ENCODE measurements around the gene DCUN1D1. TPM values are rescaled to one million over a fixed set of nuclear protein-coding genes. Genes with fewer than 3 reads are reported as not detected.

DCUN1D1 gene
- total RNA-seq, 2 experiments from 2014 or later: 12.7 to 43.9 TPM

DNA sequence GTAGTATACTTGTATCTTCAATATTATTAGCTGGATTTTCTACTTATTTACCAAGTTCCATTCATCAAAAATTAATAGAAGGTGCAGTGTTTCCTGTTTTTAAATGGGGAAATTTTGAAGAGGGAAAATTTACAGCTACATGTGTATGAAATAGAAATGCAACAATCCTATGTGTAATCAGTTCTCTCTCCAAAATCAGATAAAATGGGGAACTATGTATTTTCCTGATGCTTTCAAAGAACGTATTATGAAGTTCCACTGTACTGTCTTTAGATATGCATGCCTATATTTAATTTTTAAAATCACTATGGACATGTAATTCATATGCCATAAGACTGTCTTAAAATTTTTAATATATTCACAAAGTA is 43.4 kb downstream of the DCUN1D1 start:
- Histone ChIP-seq H3K4me1 (ENCODE audit: insufficient read depth, low read length, poor library complexity, severe bottlenecking) (peaks cover 14% of the 10 kb centered on the region), H3K9me2 (ENCODE audit: insufficient read depth, low read length) (no peaks in the 10 kb centered on the region), H3K9me3 (ENCODE audit: low read length) (peaks cover 8% of the 10 kb centered on the region), H3K79me2 (ENCODE audit: insufficient read depth, low read depth, low read length) (no peaks in the 10 kb centered on the region), H3K4me3 (ENCODE audit: low read depth, low read length, poor library complexity, severe bottlenecking) (no peak overlapping the region), H3K36me3 (ENCODE audit: insufficient read depth, low read length) (peaks cover 22% of the 10 kb centered on the region), H4K20me1 (ENCODE audit: insufficient read depth, low read length) (no peaks in the 10 kb centered on the region), H3K27ac (ENCODE audit: low read depth, low read length, poor library complexity, severe bottlenecking) (no peak overlapping the region), H3K4me2 (ENCODE audit: low read length) (no peak overlapping the region), H2AFZ (ENCODE audit: low read length) (no peak overlapping the region)
- DNase-seq (ENCODE audit: low spot score): no peak
- no TSS peak for BruUV-seq (replicated peaks)
- POLR2A ChIA-PET: no interaction called here
- intact Hi-C loops (cut with micrococcal nuclease; ENCODE audit: unreplicated experiment): no loop called here
- no peak for TF ChIP-seq EZH2phosphoT487 (IDR thresholded peaks at IDR 0.05; ENCODE audit: borderline replicate concordance, low read depth, low read length)
- TF ChIP-seq, protein P1, sequence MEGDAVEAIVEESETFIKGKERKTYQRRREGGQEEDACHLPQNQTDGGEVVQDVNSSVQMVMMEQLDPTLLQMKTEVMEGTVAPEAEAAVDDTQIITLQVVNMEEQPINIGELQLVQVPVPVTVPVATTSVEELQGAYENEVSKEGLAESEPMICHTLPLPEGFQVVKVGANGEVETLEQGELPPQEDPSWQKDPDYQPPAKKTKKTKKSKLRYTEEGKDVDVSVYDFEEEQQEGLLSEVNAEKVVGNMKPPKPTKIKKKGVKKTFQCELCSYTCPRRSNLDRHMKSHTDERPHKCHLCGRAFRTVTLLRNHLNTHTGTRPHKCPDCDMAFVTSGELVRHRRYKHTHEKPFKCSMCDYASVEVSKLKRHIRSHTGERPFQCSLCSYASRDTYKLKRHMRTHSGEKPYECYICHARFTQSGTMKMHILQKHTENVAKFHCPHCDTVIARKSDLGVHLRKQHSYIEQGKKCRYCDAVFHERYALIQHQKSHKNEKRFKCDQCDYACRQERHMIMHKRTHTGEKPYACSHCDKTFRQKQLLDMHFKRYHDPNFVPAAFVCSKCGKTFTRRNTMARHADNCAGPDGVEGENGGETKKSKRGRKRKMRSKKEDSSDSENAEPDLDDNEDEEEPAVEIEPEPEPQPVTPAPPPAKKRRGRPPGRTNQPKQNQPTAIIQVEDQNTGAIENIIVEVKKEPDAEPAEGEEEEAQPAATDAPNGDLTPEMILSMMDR (conservative IDR thresholded peaks at IDR 0.05; ENCODE audit: low read length): no peak
- CTCF ChIA-PET (ENCODE audit: unreplicated experiment): no interaction called here

DNA sequence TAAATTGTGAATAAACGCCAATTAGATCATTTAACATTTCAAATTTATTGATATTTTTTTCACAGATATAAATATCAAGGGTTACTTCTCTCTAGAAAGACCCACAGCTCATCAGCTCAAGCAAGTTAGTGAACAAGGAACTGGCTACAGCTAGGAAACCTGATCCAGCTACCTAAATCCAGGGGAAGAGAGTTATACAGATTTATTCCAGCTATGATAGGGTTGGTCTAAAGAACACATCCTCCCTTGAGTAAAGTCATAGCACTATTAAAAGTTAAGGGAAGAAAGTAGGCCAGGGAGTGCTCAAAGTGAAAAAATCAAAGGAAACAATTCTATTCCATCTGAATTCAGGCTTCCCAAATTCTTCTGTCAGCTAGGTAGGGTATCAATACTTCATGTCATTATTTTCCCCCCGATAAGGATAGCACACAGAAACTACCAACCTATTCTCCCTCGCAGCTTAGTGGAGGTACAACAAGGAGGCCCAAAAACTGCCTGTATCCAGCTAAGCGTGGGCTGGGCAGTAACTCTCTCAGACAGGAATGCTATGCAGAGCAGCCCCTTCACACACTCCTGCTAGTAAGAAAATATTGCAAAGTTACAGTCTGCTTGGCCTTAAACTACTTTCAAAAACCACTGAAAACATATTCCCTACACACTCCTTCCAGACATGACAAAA is 44.0 kb downstream of the DCUN1D1 start:
- no peak overlapping the region for H2AFZ ChIP-seq (ENCODE audit: low read length)
- no peaks in the 10 kb centered on the region for H3K79me2 ChIP-seq (ENCODE audit: insufficient read depth, low read depth, low read length)
- H4K20me1 ChIP-seq (ENCODE audit: insufficient read depth, low read length): no peaks in the 10 kb centered on the region
- H3K4me2 ChIP-seq (ENCODE audit: low read length): no peak overlapping the region
- POLR2A ChIA-PET: interaction anchor here (0.5 to 1.4 kb wide), 3 partner anchors 17 to 484 kb away, joined by 3 to 6 read pairs (median 5); no protein-coding TSS in a partner anchor
- no TSS peak for BruUV-seq (replicated peaks)
- no peak for DNase-seq (ENCODE audit: low spot score)
- CTCF ChIA-PET (ENCODE audit: unreplicated experiment): no interaction called here
- peaks cover 22% of the 10 kb centered on the region for H3K36me3 ChIP-seq (ENCODE audit: insufficient read depth, low read length)
- H3K27ac ChIP-seq (ENCODE audit: low read depth, low read length, poor library complexity, severe bottlenecking): no peak overlapping the region
- no peak for TF ChIP-seq EZH2phosphoT487 (IDR thresholded peaks at IDR 0.05; ENCODE audit: borderline replicate concordance, low read depth, low read length)
- TF ChIP-seq, protein P1 (conservative IDR thresholded peaks at IDR 0.05; ENCODE audit: low read length): no peak
- peaks cover 14% of the 10 kb centered on the region for H3K4me1 ChIP-seq (ENCODE audit: insufficient read depth, low read length, poor library complexity, severe bottlenecking)
- intact Hi-C loops (cut with micrococcal nuclease; ENCODE audit: unreplicated experiment): no loop called here
- H3K9me3 ChIP-seq (ENCODE audit: low read length): peaks cover 8% of the 10 kb centered on the region
- no peak overlapping the region for H3K4me3 ChIP-seq (ENCODE audit: low read depth, low read length, poor library complexity, severe bottlenecking)
- no peaks in the 10 kb centered on the region for H3K9me2 ChIP-seq (ENCODE audit: insufficient read depth, low read length)

DNA sequence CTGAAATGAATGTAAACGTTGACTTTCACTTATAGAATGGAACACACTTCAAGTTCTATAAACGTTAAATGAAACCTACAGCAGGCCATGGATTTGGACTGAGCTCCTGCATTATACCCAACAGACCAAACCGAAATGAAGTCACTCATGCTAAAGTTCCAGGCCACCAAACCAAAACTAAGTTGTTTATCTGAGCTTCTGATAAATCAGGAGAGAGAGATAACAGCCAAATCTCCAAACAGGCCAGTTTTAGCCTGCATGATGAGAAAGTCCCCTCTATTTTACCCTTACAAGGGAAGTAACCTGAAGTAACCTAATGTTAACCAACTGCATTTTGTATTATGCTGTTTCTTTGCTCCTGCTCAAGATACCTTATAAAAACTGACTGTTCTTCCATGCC is 44.5 kb downstream of the DCUN1D1 start:
- TF ChIP-seq EZH2phosphoT487 (IDR thresholded peaks at IDR 0.05; ENCODE audit: borderline replicate concordance, low read depth, low read length): no peak
- TF ChIP-seq, protein P1 (conservative IDR thresholded peaks at IDR 0.05; ENCODE audit: low read length): no peak
- Histone ChIP-seq H3K4me3 (ENCODE audit: low read depth, low read length, poor library complexity, severe bottlenecking) (no peak overlapping the region), H3K36me3 (ENCODE audit: insufficient read depth, low read length) (peaks cover 22% of the 10 kb centered on the region), H3K4me1 (ENCODE audit: insufficient read depth, low read length, poor library complexity, severe bottlenecking) (peaks cover 14% of the 10 kb centered on the region), H3K4me2 (ENCODE audit: low read length) (no peak overlapping the region), H3K9me2 (ENCODE audit: insufficient read depth, low read length) (no peaks in the 10 kb centered on the region), H4K20me1 (ENCODE audit: insufficient read depth, low read length) (no peaks in the 10 kb centered on the region), H3K79me2 (ENCODE audit: insufficient read depth, low read depth, low read length) (no peaks in the 10 kb centered on the region), H3K27ac (ENCODE audit: low read depth, low read length, poor library complexity, severe bottlenecking) (no peak overlapping the region), H2AFZ (ENCODE audit: low read length) (no peak overlapping the region), H3K9me3 (ENCODE audit: low read length) (peaks cover 8% of the 10 kb centered on the region)
- intact Hi-C loops (cut with micrococcal nuclease; ENCODE audit: unreplicated experiment): no loop called here
- POLR2A ChIA-PET: interaction anchor here (0.6 to 1.4 kb wide), 4 partner anchors 16 to 484 kb away, joined by 3 to 5 read pairs (median 3); no protein-coding TSS in a partner anchor
- CTCF ChIA-PET (ENCODE audit: unreplicated experiment): no interaction called here
- no TSS peak for BruUV-seq (replicated peaks)
- DNase-seq (ENCODE audit: low spot score): no peak
